Activated CD8-positive, alpha-beta T cell treated with anti-CD3 and anti-CD28 coated beads, Interleukin-2, amount 10 ng/mL, durations not matched to agents 7 days and 5 days (primary cell): ENCODE data around the gene CEP192. TPM values are rescaled to one million over a fixed set of nuclear protein-coding genes. Genes with fewer than 3 reads are reported as not detected.
"Not testable (repeated sequence)": the region's sequence is repeated elsewhere in the genome, so short reads cannot be mapped to it uniquely, and the experiment has no call there.

Experiments used
- ATAC-seq: fragments of 150-1000 bp; cut with Tn5 transposase; one replicate; pipeline ENCODE4 v1.10.0; 2021; ENCODE audit warnings: moderate library complexity
- CTCF ChIA-PET: fragments of 350-600 bp; sonication (Branson Sonifier 250); formaldehyde crosslinking; loops from one replicate; lab custom pipeline; 2021; ENCODE audit warnings: antibody characterized with exemption; lab: Charles Lee
- POLR2A ChIA-PET: fragments of 350-600 bp; sonication (Branson Sonifier 250); formaldehyde crosslinking; loops from one replicate; lab custom pipeline; 2021; ENCODE audit warnings: antibody characterized with exemption; lab: Charles Lee
- DNase-seq: peaks from one replicate; pipeline ENCODE4 v3.0.0-alpha.2; 2020
- H3K27ac Mint-ChIP-seq: one replicate; pipeline ENCODE4 v1.8.0; 2021; ENCODE audit warnings: mild to moderate bottlenecking, mixed read lengths
- H3K27me3 Mint-ChIP-seq: one replicate; pipeline ENCODE4 v1.8.0; 2021; ENCODE audit warnings: low read depth, mixed read lengths
- H3K36me3 Mint-ChIP-seq: one replicate; pipeline ENCODE4 v1.8.0; 2021; ENCODE audit warnings: low read depth, mixed read lengths
- H3K4me1 Mint-ChIP-seq: one replicate; pipeline ENCODE4 v1.8.0; 2021; ENCODE audit warnings: low read depth, mixed read lengths
- H3K4me3 Mint-ChIP-seq: one replicate; pipeline ENCODE4 v1.8.0; 2021; ENCODE audit warnings: mild to moderate bottlenecking, mixed read lengths
- H3K9me3 Mint-ChIP-seq: one replicate; pipeline ENCODE4 v1.8.0; 2022; ENCODE audit warnings: mixed read lengths; ENCODE audit not compliant: insufficient read depth
- total RNA-seq, 2 experiments: library from RNA; stranded (reverse); gene quantifications; one replicate each; pipeline ENCODE4 v1.2.3, GENCODE V29; 2021

The CEP192 gene
- total RNA-seq, 2 experiments from 2014 or later = 55.9 to 61.0 TPM

GRCh38 chr18:12995424-12995823 lies 4.3 kb downstream of the CEP192 start:
- Mint-ChIP-seq H3K27me3 (no peaks in the 10 kb centered on the region), H3K36me3 (peaks cover 21% of the 10 kb centered on the region), H3K27ac (no peak overlapping the region), H3K4me1 (peaks cover 19% of the 10 kb centered on the region), H3K4me3 (no peak overlapping the region), H3K9me3 (no peaks in the 10 kb centered on the region)
- ChIA-PET CTCF (interaction anchor here (1.2 kb wide), 1 partner anchor 164 kb away, joined by 6 read pairs; no protein-coding TSS in a partner anchor), POLR2A (interaction anchor here (0.9 kb wide), 1 partner anchor 142 kb away, joined by 3 read pairs; no protein-coding TSS in a partner anchor)
- ATAC-seq (no peak), DNase-seq (no peak)

GRCh38 chr18:12995952-12996477 lies 4.9 kb downstream of the CEP192 start:
- CTCF ChIA-PET = interaction anchor here (1.2 kb wide), 1 partner anchor 164 kb away, joined by 6 read pairs; no protein-coding TSS in a partner anchor

GRCh38 chr18:12996661-12997292 lies 5.6 kb downstream of the CEP192 start:
- POLR2A ChIA-PET = no interaction called here
- CTCF ChIA-PET = no interaction called here
- ATAC-seq (no peak), DNase-seq (no peak)
- H3K4me3 Mint-ChIP-seq = no peak overlapping the region
- H3K36me3 Mint-ChIP-seq = peaks cover 13% of the 10 kb centered on the region
- H3K9me3 Mint-ChIP-seq = no peaks in the 10 kb centered on the region
- H3K27me3 Mint-ChIP-seq = no peaks in the 10 kb centered on the region
- no peak overlapping the region for H3K27ac Mint-ChIP-seq
- peaks cover 15% of the 10 kb centered on the region for H3K4me1 Mint-ChIP-seq

More at GRCh38 chr18:12995952-12996477, 4.9 kb downstream of the CEP192 start:
- POLR2A ChIA-PET = interaction anchor here (0.9 kb wide), 1 partner anchor 142 kb away, joined by 3 read pairs; no protein-coding TSS in a partner anchor
- H3K4me3 Mint-ChIP-seq = no peak overlapping the region
- ATAC-seq = no peak
- H3K27ac Mint-ChIP-seq = no peak overlapping the region
- H3K27me3 Mint-ChIP-seq = no peaks in the 10 kb centered on the region
- H3K36me3 Mint-ChIP-seq = peaks cover 17% of the 10 kb centered on the region
- H3K9me3 Mint-ChIP-seq = no peaks in the 10 kb centered on the region
- peaks cover 15% of the 10 kb centered on the region for H3K4me1 Mint-ChIP-seq
- no peak for DNase-seq

DNA sequence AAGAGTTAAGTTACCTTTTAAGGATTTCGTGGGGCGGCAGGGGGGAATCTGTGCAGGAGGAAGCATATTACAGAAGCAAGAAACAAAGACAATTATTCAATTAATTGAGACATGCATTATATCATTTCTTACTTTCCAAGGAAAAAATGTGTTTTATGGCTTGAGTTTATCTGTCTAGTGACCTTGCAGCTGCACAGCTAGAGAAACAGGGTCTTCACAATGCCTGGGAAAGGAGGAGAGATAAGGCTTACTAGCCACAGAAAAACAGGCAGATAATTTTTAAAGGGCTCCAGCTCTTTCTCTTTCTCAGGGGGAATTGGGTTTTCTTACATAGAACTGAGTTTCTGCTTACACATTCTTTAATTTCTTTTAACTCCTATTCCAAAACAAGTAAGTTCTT lies 6.2 kb downstream of the CEP192 start:
- CTCF ChIA-PET = interaction anchor here (1.6 kb wide), 1 partner anchor 11 kb away, joined by 6 read pairs; no protein-coding TSS in a partner anchor
- H3K27me3 Mint-ChIP-seq, ATAC-seq, DNase-seq, H3K9me3 Mint-ChIP-seq, H3K27ac Mint-ChIP-seq, POLR2A ChIA-PET, H3K4me3 Mint-ChIP-seq: not testable (repeated sequence)
- Mint-ChIP-seq H3K4me1 (peaks cover 15% of the 10 kb centered on the region), H3K36me3 (peaks cover 13% of the 10 kb centered on the region)

GRCh38 chr18:12998332-12999060 lies 7.3 kb downstream of the CEP192 start:
- no peak overlapping the region for H3K4me3 Mint-ChIP-seq
- H3K9me3 Mint-ChIP-seq = no peaks in the 10 kb centered on the region
- peaks cover 9% of the 10 kb centered on the region for H3K36me3 Mint-ChIP-seq
- CTCF ChIA-PET = interaction anchor here (0.9 to 1.6 kb wide), 4 partner anchors 10 to 607 kb away, joined by 3 to 6 read pairs (median 4); no protein-coding TSS in a partner anchor
- no peak for ATAC-seq
- POLR2A ChIA-PET = interaction anchor here (0.6 to 0.8 kb wide), 3 partner anchors 14 to 295 kb away, joined by 3 read pairs; partner anchors contain the start of gene PSMG2
- H3K27ac Mint-ChIP-seq = no peak overlapping the region
- no peak for DNase-seq
- peaks cover 15% of the 10 kb centered on the region for H3K4me1 Mint-ChIP-seq
- no peaks in the 10 kb centered on the region for H3K27me3 Mint-ChIP-seq

DNA sequence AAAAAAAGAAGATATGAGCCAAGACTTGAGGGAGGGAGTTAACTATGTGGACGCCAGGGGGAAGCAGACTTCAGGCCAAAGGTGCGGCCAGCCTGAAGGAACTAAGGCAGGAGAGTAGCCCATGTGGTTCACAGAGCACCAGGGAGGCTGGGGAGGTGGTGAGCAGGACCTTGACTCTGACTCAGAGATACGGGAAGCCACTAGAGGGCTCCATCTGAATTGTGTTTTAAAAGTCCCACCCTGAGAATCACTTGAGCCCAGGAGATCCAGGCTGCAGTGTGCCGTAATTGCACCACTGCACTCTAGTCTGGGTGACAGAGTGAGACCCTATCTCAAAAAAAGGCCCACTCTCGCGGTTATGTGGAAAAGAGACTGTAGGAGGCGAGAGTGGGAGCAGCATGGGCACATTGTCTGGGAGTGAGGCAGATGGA lies 12.3 kb downstream of the CEP192 start:
- no peak overlapping the region for H3K27ac Mint-ChIP-seq
- no peak overlapping the region for H3K4me3 Mint-ChIP-seq
- CTCF ChIA-PET = interaction anchor here (0.6 kb wide), 1 partner anchor 29 kb away, joined by 3 read pairs; no protein-coding TSS in a partner anchor
- H3K9me3 Mint-ChIP-seq = no peaks in the 10 kb centered on the region
- POLR2A ChIA-PET = no interaction called here
- H3K4me1 Mint-ChIP-seq = peaks cover 21% of the 10 kb centered on the region
- peaks cover 29% of the 10 kb centered on the region for H3K36me3 Mint-ChIP-seq
- peak; percentile 29 for DNase-seq
- ATAC-seq = peak; percentile 67
- H3K27me3 Mint-ChIP-seq = no peaks in the 10 kb centered on the region

GRCh38 chr18:13004396-13004795 lies 13.2 kb downstream of the CEP192 start:
- DNase-seq (no peak), ATAC-seq (no peak)
- no peak overlapping the region for H3K4me3 Mint-ChIP-seq
- no peaks in the 10 kb centered on the region for H3K9me3 Mint-ChIP-seq
- H3K4me1 Mint-ChIP-seq = peaks cover 16% of the 10 kb centered on the region
- H3K27me3 Mint-ChIP-seq = no peaks in the 10 kb centered on the region
- peaks cover 35% of the 10 kb centered on the region for H3K36me3 Mint-ChIP-seq
- CTCF ChIA-PET = no interaction called here
- H3K27ac Mint-ChIP-seq = no peak overlapping the region
- POLR2A ChIA-PET = interaction anchor here (0.8 to 1.8 kb wide), 2 partner anchors 12 to 14 kb away, joined by 3 to 11 read pairs; partner anchors contain the start of gene CEP192

- ATAC-seq = no peak
- ChIA-PET POLR2A (interaction anchor here (0.8 to 1.8 kb wide), 2 partner anchors 12 to 15 kb away, joined by 3 to 11 read pairs; partner anchors contain the start of gene CEP192), CTCF (interaction anchor here (0.8 to 2.6 kb wide), 3 partner anchors 13 to 154 kb away, joined by 3 to 8 read pairs (median 3); no protein-coding TSS in a partner anchor)
- H3K27ac Mint-ChIP-seq = no peak overlapping the region
- H3K4me3 Mint-ChIP-seq = no peak overlapping the region
- H3K36me3 Mint-ChIP-seq = peaks cover 34% of the 10 kb centered on the region
- no peaks in the 10 kb centered on the region for H3K27me3 Mint-ChIP-seq
- H3K4me1 Mint-ChIP-seq = peaks cover 13% of the 10 kb centered on the region
- DNase-seq = no peak
- H3K9me3 Mint-ChIP-seq = no peaks in the 10 kb centered on the region
These were observed 14.1 kb downstream of the CEP192 start for GRCh38 chr18:13005289-13005688.

GRCh38 chr18:13006531-13007247 lies 15.5 kb downstream of the CEP192 start:
- Mint-ChIP-seq H3K4me1 (peaks cover 11% of the 10 kb centered on the region), H3K27me3 (no peaks in the 10 kb centered on the region), H3K9me3 (no peaks in the 10 kb centered on the region), H3K27ac (no peak overlapping the region), H3K36me3 (peaks cover 37% of the 10 kb centered on the region), H3K4me3 (no peak overlapping the region)
- POLR2A ChIA-PET = interaction anchor here (0.6 kb wide), 1 partner anchor 32 kb away, joined by 3 read pairs; no protein-coding TSS in a partner anchor
- CTCF ChIA-PET = interaction anchor here (0.7 to 2.6 kb wide), 3 partner anchors 35 to 153 kb away, joined by 3 to 8 read pairs (median 3); no protein-coding TSS in a partner anchor
- ATAC-seq (no peak), DNase-seq (no peak)

- Mint-ChIP-seq H3K9me3 (no peaks in the 10 kb centered on the region), H3K27me3 (no peaks in the 10 kb centered on the region), H3K4me3 (no peak overlapping the region), H3K4me1 (peaks cover 11% of the 10 kb centered on the region), H3K27ac (no peak overlapping the region), H3K36me3 (peaks cover 40% of the 10 kb centered on the region)
- no peak for ATAC-seq
- DNase-seq = no peak
- CTCF ChIA-PET = interaction anchor here (0.7 to 2.6 kb wide), 3 partner anchors 36 to 152 kb away, joined by 3 to 8 read pairs (median 3); no protein-coding TSS in a partner anchor
- POLR2A ChIA-PET = interaction anchor here (1.0 kb wide), 1 partner anchor 18 kb away, joined by 3 read pairs; no protein-coding TSS in a partner anchor
These were observed 16.0 kb downstream of the CEP192 start for GRCh38 chr18:13007248-13007560.

- Mint-ChIP-seq H3K36me3 (peaks cover 62% of the 10 kb centered on the region), H3K27me3 (no peaks in the 10 kb centered on the region), H3K4me1 (peaks cover 8% of the 10 kb centered on the region), H3K9me3 (no peaks in the 10 kb centered on the region), H3K4me3 (no peak overlapping the region), H3K27ac (no peak overlapping the region)
- DNase-seq = no peak
- ChIA-PET CTCF (no interaction called here), POLR2A (interaction anchor here (0.6 kb wide), 1 partner anchor 14 kb away, joined by 3 read pairs; no protein-coding TSS in a partner anchor)
- no peak for ATAC-seq
These were observed 20.6 kb downstream of the CEP192 start for GRCh38 chr18:13011719-13012118.
